DMS 273 (cell line): ENCODE results near the gene GGT5.
"Not testable (repeated sequence)": the region's sequence is repeated elsewhere in the genome, so short reads cannot be mapped to it uniquely, and the experiment has no call there.

Experiments
- DNase-seq: peaks from one replicate; lab custom pipeline; 2025; ENCODE audit not compliant: unreplicated experiment; lab: John Stamatoyannopoulos, UW

GGT5 gene

DNA sequence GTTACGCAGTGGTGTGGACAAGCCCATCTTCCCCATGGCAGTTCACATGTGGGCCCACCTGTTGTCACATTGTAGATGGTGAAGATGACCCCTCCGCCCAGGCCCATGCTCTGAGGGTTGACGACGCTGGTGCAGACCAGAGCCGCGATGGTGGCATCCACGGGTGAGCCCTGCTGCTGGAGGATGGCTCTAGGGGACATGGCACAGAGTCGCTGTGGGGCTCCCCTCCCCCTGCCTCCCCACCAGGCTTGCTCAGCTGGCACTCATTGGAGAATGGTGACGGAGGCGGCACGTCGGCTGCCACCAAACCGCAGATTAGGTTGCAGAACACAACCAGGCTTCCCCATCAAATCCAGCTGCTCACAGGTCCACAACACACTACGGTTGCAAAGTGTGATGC, 11.1 kb downstream of the GGT5 start:
- no peak for DNase-seq

GRCh38 chr22:24233235-24233634, 11.6 kb downstream of the GGT5 start:
- no peak for DNase-seq

DNA sequence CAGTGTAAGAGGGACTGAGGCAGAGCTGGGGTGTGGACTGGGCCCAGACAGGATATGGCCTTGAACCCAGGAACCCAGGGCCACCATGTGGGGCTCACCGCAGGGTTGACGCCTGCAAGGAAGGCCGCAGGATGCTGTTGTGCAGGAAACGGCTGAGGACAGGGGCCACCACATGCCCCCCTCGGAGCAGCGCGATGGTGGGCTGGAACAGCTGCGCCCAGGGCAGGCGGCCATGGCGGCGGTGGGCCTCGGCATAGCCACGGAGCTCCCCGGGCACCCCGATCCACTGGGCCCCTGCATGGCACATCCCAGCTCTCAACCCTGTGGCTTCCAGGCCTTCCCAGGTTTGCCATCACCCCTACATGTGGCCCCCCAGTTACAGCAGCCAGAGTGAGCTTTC, 12.2 kb downstream of the GGT5 start:
- DNase-seq, result no peak

- DNase-seq, result no peak
Observed at GRCh38 chr22:24232124-24232523, 12.8 kb downstream of the GGT5 start.

DNA sequence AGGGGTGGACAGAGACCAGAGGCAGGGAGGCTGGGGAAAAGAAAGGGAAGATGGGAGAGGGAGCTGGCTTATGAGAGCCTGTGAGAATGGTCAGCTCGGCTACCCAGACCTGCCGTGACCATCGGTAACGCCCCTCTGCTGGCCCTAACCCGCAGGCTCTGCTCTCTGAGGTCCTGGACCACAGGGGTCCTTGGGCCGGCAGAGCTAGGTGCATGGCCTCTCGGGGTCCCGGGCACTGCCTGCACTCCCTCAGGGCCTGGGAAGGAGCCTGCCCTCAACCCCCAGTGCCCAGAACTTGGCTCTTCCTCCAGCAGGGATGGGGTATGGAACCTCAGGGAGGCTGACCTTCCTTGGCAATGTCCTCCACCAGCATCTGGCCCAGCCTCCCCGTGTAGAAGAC, 13.2 kb downstream of the GGT5 start:
- DNase-seq, result no peak

GRCh38 chr22:24230911-24231656, 13.8 kb downstream of the GGT5 start:
- peak; percentile 25 for DNase-seq

DNA sequence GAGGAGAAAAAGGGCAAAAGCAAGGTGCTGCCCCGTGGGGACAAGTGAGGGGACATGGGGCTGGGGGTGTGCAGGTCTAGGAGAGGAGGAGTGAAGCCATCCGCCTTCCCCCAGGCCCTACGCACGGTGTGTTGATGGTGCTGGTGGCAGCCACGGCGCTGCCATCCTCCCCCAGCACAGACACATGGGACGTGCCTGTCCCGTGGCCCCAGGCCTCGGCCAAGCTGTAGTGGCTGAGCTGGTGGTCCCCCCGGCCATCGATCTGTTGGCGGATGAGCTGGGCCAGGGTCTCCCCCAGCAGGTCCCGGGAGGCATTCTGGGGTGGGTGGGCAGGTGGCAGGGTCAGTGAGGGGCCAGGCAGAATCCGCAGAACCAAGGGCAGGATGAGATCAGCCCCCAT, 18.9 kb downstream of the GGT5 start:
- no peak for DNase-seq

DNA sequence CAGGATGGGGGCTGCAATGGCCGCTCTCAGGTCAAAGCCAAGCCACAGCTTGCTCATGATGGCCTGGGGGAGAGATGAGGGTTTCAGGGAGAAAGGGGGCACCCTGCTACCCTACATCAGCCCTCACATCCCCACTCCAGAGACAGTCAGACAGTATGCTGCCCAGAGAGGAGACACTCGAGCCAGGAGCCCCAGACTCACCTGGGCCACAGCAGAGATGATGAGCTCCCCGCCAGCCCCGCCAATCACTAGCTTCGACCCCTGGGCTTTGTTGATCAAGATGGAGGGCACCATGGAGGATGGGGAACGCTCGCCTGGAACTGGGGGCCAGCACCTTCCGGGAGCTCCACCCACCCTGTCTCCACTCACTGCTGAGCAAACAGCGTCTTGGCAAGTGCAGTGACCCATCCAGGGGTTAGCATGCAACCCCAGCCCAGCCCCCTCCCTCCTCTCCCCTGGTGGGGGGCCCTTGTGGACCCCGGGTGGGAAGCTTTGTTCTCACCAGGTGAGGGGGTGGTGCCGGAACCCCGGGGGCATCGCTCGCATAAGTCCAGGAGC, 19.8 kb downstream of the GGT5 start:
- no peak for DNase-seq

GRCh38 chr22:24224468-24224867, 20.4 kb downstream of the GGT5 start:
- no peak for DNase-seq

DNA sequence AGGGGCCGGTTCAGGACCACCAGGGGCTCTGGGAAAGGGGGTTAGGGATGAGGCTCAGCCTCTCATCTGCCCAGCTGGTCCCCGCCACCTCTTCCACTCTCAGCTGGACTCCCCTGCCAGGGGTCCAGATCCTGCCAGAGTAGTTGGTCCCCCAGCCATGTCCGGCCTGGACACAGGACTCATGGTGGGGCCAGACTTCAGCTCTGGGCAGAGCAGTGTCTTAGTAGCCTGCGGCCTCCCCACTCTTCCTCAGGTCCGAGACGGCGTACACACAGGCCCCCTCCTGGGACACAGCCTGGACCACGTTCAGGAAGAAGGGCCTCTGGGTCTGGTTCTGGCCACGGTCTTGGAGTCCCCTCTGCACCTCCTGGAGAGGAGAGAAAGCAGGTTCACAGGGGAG, 25.1 kb downstream of the GGT5 start:
- DNase-seq, result no peak

DNA sequence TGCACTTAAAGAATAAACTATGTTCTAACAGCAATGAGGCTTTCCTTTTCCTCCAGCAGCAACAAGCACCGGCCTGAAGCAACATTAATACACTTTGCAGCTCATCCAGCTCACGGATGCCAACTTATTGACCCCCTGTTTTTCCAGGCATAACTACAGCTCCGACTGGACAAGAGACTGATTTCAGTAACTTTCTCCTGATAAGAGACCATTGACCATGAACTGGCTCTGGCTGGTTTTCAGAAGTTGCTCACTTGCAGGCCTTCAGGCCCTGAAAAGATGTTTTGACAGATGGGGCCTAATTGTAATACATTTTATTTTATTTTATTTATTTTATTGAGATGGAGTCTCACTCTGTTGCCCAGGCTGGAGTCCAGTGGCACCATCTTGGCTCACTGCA, 27.5 kb downstream of the GGT5 start:
- no peak for DNase-seq

GRCh38 chr22:24216541-24217209, 28.2 kb downstream of the GGT5 start:
- no peak for DNase-seq

DNA sequence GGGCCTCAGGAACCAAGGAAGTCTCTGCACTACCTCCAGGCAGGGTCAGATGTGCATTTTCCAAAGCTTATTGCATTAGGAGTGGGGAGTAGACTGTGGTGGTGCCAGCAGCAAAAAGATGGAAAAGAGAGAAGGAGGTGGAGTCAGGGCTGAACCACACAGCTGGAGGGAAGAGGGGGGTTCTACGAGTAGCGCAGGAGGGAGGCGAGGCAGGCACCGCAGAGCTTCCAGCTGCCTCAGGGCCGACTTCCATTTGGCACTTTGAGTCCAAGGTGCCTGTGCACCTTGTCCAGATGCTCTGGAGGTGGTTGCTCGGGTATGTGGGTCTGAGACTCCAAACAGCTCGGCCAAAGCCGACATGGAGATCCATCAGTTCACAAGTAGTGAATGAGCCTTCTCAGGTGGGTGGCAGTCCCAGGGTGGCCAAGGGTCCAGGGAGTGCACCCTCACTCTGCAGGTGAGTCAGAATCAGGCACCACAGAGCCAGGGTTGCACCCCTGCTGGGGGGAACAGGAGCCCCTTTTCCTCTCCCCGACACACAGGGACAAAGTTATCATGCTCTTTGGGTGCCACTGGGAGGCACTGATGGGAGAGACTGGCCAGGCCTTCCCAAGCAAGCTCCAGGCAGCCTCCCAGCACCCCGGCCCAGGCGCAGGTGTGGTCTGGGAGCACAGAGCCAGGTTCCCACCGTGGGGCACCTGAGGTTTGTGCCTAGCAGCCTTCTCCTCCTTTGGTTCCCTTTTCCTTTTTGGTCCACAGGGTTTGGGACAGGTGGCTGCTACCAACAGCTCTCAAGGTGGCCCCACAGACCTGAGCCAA, 30.2 kb downstream of the GGT5 start:
- no peak for DNase-seq

DNA sequence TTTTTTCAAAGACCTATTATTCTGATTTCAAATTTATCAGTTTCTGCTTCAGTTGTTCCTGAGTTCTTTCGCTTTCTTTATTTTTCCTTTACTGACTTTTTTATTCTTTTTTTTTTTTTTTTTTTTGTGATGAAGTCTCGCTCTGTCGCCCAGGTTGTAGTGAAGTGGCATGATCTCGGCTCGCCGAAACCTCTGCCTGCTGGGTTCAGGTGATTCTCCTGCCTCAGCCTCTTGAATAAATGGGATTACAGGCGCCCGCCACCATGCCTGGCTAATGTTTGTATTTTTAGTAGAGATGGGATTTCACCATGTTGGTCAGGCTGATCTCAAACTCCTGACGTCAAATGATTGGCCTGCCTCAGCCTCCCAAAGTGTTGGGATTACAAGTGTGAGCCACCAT, 31.8 kb downstream of the GGT5 start:
- DNase-seq, result not testable (repeated sequence)

- not testable (repeated sequence) for DNase-seq
Observed at GRCh38 chr22:24211716-24212115, 33.2 kb downstream of the GGT5 start.

DNA sequence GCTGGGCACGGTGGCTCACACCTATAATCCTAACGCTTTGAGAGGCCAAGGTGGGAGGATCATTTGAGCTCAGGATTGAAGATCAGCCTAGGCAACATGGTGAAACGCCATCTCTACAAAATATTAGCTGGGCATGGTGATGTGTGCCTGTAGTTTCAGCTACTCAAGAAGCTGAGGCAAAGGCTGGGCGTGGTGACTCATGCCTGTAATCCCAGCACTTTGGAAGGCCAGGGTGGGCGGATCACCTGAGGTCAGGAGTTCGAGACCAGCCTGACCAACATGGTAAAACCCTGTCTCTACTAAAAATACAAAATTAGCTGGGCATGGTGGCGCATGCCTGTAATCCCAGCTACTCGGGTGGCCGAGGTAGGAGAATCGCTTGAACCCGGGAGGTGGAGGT, 34.5 kb downstream of the GGT5 start:
- DNase-seq, result not testable (repeated sequence)

DNA sequence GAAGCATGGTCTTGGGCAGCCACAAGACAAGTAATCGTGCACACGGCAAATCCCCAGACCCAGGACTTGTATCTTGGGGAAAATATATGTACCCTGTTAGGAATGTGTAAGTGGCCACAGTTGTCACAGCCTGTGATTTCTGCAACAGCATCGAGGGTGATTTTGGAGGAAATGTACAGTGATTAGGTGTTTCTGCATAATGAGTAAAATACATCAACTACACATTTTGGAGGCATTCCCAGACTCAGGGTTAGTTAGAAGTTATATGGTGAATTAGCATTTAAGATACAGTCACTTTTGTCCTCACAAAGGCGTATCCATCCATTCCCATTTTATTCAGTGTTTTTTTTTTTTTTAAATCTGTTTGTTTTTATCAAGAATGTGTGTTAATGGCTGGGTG, 35.2 kb downstream of the GGT5 start:
- no peak for DNase-seq

DNA sequence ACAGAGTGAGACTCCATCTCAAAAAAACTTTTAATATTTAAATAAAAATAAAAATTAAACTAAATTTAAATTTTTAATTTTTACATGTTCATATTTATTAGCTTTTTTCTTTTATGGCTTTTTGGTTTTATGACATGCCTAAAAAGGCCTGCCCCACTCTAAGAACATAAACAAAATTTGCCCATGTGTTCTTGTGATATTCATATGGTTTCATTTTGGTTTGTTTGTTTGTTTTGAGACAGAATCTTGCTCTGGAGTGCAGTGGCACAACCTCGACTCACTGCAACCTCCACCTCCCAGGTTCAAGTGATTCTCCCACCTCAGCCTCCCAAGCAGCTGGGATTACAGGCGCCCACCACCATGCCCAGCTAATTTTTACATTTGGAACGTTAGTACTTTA, 35.9 kb downstream of the GGT5 start:
- DNase-seq, result no peak

DNA sequence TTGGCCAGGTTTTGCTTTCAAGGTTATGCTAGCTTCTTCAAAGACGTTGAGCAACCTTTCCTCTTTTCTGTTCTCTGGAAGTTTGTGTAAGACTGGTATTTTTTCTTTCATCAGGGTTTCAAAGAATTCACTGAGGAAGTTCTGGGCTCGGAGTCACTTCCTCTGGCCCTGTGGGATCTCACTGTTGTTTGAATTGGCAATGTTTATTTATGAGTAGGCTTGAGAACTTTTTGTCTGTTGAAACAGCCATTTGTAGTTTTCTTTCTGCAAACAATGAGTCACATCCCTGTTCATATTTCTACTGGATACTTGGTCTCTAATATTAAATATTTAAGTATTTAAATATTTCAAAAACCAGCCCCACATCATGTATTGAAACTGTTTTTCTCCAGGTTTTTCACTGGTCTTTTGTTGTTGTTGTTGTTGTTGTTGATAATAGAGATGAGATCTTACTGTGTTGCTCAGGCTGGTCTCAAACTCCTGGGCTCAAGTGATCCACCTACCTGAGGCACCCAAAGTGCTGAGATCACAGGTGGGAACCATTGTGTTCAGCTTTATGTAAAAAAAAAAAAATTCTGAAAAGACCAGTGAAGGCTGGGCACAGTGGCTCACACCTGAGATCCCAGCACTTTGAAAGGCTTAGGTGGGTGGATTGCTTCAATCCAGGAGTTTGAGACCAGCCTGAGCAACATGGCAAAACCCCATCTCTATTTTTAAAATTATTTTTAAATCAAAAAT, 36.7 kb downstream of the GGT5 start:
- no peak for DNase-seq

GRCh38 chr22:24207264-24208011, 37.4 kb downstream of the GGT5 start:
- DNase-seq, result no peak
